ENCODE results near the gene SLC35D1. TPM values are rescaled to one million over a fixed set of nuclear protein-coding genes. Genes with fewer than 3 reads are reported as not detected.

SLC35D1 gene
- total RNA-seq, 1 experiment from 2014 or later = 3.8 TPM

- no peak overlapping the region for H3K27ac Mint-ChIP-seq
- peaks cover 3 to 29% (median 7%) of the 10 kb centered on the region in 3 experiments; a peak in 5 of 7 replicates for H3K36me3 Mint-ChIP-seq (ENCODE audit: insufficient read depth in 1 of 3, low read depth in 3 of 3)
Observed at GRCh38 chr1:67043366-67043765, 10.6 kb downstream of the SLC35D1 start.

More at GRCh38 chr1:67043366-67043765, 10.6 kb downstream of the SLC35D1 start:
- Histone ChIP-seq H3K4ac (ENCODE audit: low read depth, low read length) (no peak overlapping the region), H2BK20ac (ENCODE audit: low read depth, low read length, poor library complexity, severe bottlenecking) (no peak overlapping the region), H3K18ac (ENCODE audit: insufficient read length, low read depth, low read length) (no peak overlapping the region), H4K91ac (ENCODE audit: insufficient read length, low read depth, low read length) (no peak overlapping the region), H3T11ph (ENCODE audit: low read length) (no peak overlapping the region), H3K27me3 (ENCODE audit: insufficient read depth, low read length) (no peaks in the 10 kb centered on the region), H2BK15ac (ENCODE audit: low read depth, low read length) (no peak overlapping the region), H3K27ac (ENCODE audit: insufficient read length, low read depth, low read length) (no peak overlapping the region), H4K8ac (replicated peaks; ENCODE audit: insufficient read length, low read depth, low read length) (no peak overlapping the region), H3K56ac (ENCODE audit: insufficient read length, low read depth, low read length) (no peak overlapping the region), H4K5ac (ENCODE audit: insufficient read length, low read depth, low read length) (no peak overlapping the region), H2BK5ac (ENCODE audit: insufficient read length, low read length) (no peak overlapping the region), H3K9me3 (ENCODE audit: control insufficient read depth, low read depth, low read length) (no peaks in the 10 kb centered on the region), H3K4me2 (ENCODE audit: insufficient read depth, insufficient read length, low read length) (no peak overlapping the region), H3K79me2 (ENCODE audit: insufficient read depth, low read length) (no peaks in the 10 kb centered on the region), H2AK5ac (ENCODE audit: insufficient read length, low read length) (no peak overlapping the region), H3K14ac (ENCODE audit: insufficient read depth, low read length) (no peak overlapping the region), H2BK120ac (ENCODE audit: low read depth, low read length, poor library complexity, severe bottlenecking) (no peak overlapping the region), H4K20me1 (ENCODE audit: control insufficient read depth, insufficient read depth, insufficient read length) (no peaks in the 10 kb centered on the region), H3K79me1 (ENCODE audit: insufficient read depth, low read depth, low read length, poor library complexity, severe bottlenecking) (no peaks in the 10 kb centered on the region), H3K4me1 (ENCODE audit: insufficient read depth, low read length) (no peaks in the 10 kb centered on the region; the same call in none of the 2 replicates), H2AFZ (ENCODE audit: low read length) (no peak overlapping the region), H3K9ac (ENCODE audit: extremely low read depth, insufficient read length, low read length) (no peak overlapping the region), H3K23me2 (ENCODE audit: insufficient read length, low read depth, low read length, poor library complexity, severe bottlenecking) (no peaks in the 10 kb centered on the region), H3K23ac (ENCODE audit: insufficient read length, low read depth, low read length) (no peak overlapping the region), H2BK12ac (ENCODE audit: insufficient read length, low read depth, low read length) (no peak overlapping the region)
- Mint-ChIP-seq H3K9me3 (no peaks in the 10 kb centered on the region), H3K4me3 (no peak overlapping the region), H3K4me1 (peaks cover 10 to 15% of the 10 kb centered on the region in 2 experiments), H3K27me3 (ENCODE audit: low read depth) (no peaks in the 10 kb centered on the region)
- TF ChIP-seq CTCF (conservative IDR thresholded peaks at IDR 0.05) = no peak
- no CpG with 5 or more reads among the region's 3 CpGs for WGBS (ENCODE audit: extremely low coverage, insufficient read length, low lambda C conversion rate)
- no peak for DNase-seq
